Vagina (tissue), 2 donors: Measurements from ENCODE around the gene ACADSB. TPM values are rescaled to one million over a fixed set of nuclear protein-coding genes. Genes with fewer than 3 reads are reported as not detected.

ENCODE experiments used
- DNase-seq, 2 donors: peaks; one replicate each; pipeline ENCODE4 v3.0.0-alpha.2; 2017; ENCODE audit errors: extremely low spot score in 2 of 2
- H3K27ac ChIP-seq: fragments of 200-600 bp; sonication (generic); one replicate; pipeline ENCODE4 v1.5.1; 2019
- H3K27me3 ChIP-seq: fragments of 200-600 bp; sonication (generic); one replicate; pipeline ENCODE4 v1.5.1; 2019
- H3K36me3 ChIP-seq, 2 donors: fragments of 200-600 bp; sonication (generic); one replicate each; pipeline ENCODE4 v1.5.1; 2017 to 2019
- H3K4me1 ChIP-seq: fragments of 200-600 bp; sonication (generic); one replicate; pipeline ENCODE4 v1.5.1; 2019
- H3K4me3 ChIP-seq, 2 donors: fragments of 200-600 bp; sonication (generic); 1 replicate in 1 of 2; 2 replicates in 1 of 2; pipeline ENCODE4 v1.5.1; 2016 to 2019
- H3K9me3 ChIP-seq: fragments of 200-600 bp; sonication (generic); one replicate; pipeline ENCODE4 v1.5.1; 2019
- POLR2A ChIP-seq, 2 donors: fragments of 450-650 bp; IDR thresholded peaks; one replicate each; pipeline ENCODE4 v1.6.1; 2017; ENCODE audit warnings: antibody characterized with exemption in 2 of 2, mild to moderate bottlenecking in 2 of 2, moderate library complexity in 2 of 2
- POLR2AphosphoS5 ChIP-seq, 2 donors: sonication (generic); formaldehyde crosslinking; IDR thresholded peaks; one replicate each; pipeline ENCODE4 v1.9.0; 2017; ENCODE audit warnings: antibody characterized with exemption in 2 of 2, mild to moderate bottlenecking in 2 of 2, low read depth in 1 of 2; ENCODE audit not compliant: insufficient read depth in 1 of 2
- intact Hi-C: fragments of 100-400 bp; cut with DNase I; formaldehyde crosslinking; loops from one replicate; pipeline ENCODE4 v1.15.1; 2023
- total RNA-seq: library from RNA; depleted of rRNA; stranded (reverse); fragments of >200 nt; gene quantifications from one replicate; pipeline ENCODE4 v1.2.3, GENCODE V29; 2016
- TF ChIP-seq, protein P1 (sequence below), 3 experiments: fragments of 450-650 bp in 2 of 3; fragments of 200-600 bp in 1 of 3; sonication (generic) in 1 of 3; IDR thresholded peaks; one replicate each; pipeline ENCODE4 v1.5.1; 2017 to 2019; ENCODE audit warnings: antibody characterized with exemption in 3 of 3, mild to moderate bottlenecking in 2 of 3, moderate library complexity in 2 of 3

ACADSB gene
- total RNA-seq, 1 donor from 2014 or later, result 10.3 TPM

DNA sequence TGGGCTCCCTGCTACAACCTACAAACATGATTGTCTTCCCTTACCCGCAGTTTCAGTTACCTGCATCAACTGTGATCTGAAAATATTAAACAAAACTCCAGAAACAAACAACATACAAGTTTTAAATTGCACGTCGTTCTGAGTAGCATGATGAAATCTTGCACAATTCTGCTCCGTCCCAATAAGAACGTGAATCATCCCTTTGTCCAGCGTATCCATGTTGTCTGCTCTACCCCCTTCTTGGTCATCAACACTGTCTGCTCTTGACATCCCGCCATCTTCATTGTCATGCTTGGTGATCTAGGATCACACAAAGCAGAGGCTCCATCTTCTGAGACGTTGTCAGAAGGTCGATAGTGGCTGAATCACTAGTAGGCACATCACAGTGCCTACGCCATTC is 53.9 kb downstream of the ACADSB start:
- H3K4me1 ChIP-seq, result no peaks in the 10 kb centered on the region
- H3K36me3 ChIP-seq, result no peaks in the 10 kb centered on the region
- no peak overlapping the region for H3K4me3 ChIP-seq
- TF ChIP-seq, protein P1, sequence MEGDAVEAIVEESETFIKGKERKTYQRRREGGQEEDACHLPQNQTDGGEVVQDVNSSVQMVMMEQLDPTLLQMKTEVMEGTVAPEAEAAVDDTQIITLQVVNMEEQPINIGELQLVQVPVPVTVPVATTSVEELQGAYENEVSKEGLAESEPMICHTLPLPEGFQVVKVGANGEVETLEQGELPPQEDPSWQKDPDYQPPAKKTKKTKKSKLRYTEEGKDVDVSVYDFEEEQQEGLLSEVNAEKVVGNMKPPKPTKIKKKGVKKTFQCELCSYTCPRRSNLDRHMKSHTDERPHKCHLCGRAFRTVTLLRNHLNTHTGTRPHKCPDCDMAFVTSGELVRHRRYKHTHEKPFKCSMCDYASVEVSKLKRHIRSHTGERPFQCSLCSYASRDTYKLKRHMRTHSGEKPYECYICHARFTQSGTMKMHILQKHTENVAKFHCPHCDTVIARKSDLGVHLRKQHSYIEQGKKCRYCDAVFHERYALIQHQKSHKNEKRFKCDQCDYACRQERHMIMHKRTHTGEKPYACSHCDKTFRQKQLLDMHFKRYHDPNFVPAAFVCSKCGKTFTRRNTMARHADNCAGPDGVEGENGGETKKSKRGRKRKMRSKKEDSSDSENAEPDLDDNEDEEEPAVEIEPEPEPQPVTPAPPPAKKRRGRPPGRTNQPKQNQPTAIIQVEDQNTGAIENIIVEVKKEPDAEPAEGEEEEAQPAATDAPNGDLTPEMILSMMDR (IDR thresholded peaks at IDR 0.05), result no peak
- TF ChIP-seq POLR2A (IDR thresholded peaks at IDR 0.05) (no peak), POLR2AphosphoS5 (IDR thresholded peaks at IDR 0.05; ENCODE audit: insufficient read depth in 1 of 2, low read depth in 1 of 2) (no peak)
- H3K27me3 ChIP-seq, result no peaks in the 10 kb centered on the region
- DNase-seq, result no peak
- intact Hi-C loops, result no loop called here
- H3K9me3 ChIP-seq, result no peaks in the 10 kb centered on the region
- no peak overlapping the region for H3K27ac ChIP-seq

- TF ChIP-seq, protein P1 (IDR thresholded peaks at IDR 0.05), result no peak
- no peak for TF ChIP-seq POLR2A (IDR thresholded peaks at IDR 0.05)
- Histone ChIP-seq H3K9me3 (no peaks in the 10 kb centered on the region), H3K27me3 (no peaks in the 10 kb centered on the region), H3K36me3 (no peaks in the 10 kb centered on the region), H3K27ac (no peak overlapping the region), H3K4me1 (no peaks in the 10 kb centered on the region), H3K4me3 (no peak overlapping the region)
- intact Hi-C loops, result no loop called here
- no peak for DNase-seq
These were observed 59.5 kb downstream of the ACADSB start for GRCh38 chr10:123068087-123068853.

GRCh38 chr10:123069246-123069986 is 60.6 kb downstream of the ACADSB start:
- Histone ChIP-seq H3K27me3 (no peaks in the 10 kb centered on the region), H3K9me3 (no peaks in the 10 kb centered on the region), H3K4me1 (no peaks in the 10 kb centered on the region), H3K4me3 (no peak overlapping the region), H3K27ac (no peak overlapping the region), H3K36me3 (no peaks in the 10 kb centered on the region)
- TF ChIP-seq POLR2A (IDR thresholded peaks at IDR 0.05), result no peak
- TF ChIP-seq, protein P1 (IDR thresholded peaks at IDR 0.05), result no peak
- TF ChIP-seq POLR2AphosphoS5 (IDR thresholded peaks at IDR 0.05; ENCODE audit: insufficient read depth in 1 of 2, low read depth in 1 of 2), result no peak
- no peak for DNase-seq
- intact Hi-C loops, result no loop called here

- intact Hi-C loops, result no loop called here
- Histone ChIP-seq H3K36me3 (no peaks in the 10 kb centered on the region), H3K27me3 (no peaks in the 10 kb centered on the region), H3K9me3 (no peaks in the 10 kb centered on the region), H3K27ac (no peak overlapping the region), H3K4me1 (no peaks in the 10 kb centered on the region), H3K4me3 (no peak overlapping the region)
- TF ChIP-seq POLR2A (IDR thresholded peaks at IDR 0.05) (no peak), POLR2AphosphoS5 (IDR thresholded peaks at IDR 0.05; ENCODE audit: insufficient read depth in 1 of 2, low read depth in 1 of 2) (no peak)
- TF ChIP-seq, protein P1 (IDR thresholded peaks at IDR 0.05), result no peak
- DNase-seq, result no peak
These were observed 64.4 kb downstream of the ACADSB start for GRCh38 chr10:123073187-123073586.

- Histone ChIP-seq H3K27me3 (no peaks in the 10 kb centered on the region), H3K27ac (no peak overlapping the region), H3K4me1 (no peaks in the 10 kb centered on the region), H3K36me3 (no peaks in the 10 kb centered on the region), H3K9me3 (no peaks in the 10 kb centered on the region), H3K4me3 (no peak overlapping the region)
- intact Hi-C loops, result no loop called here
- no peak for TF ChIP-seq POLR2A (IDR thresholded peaks at IDR 0.05)
- TF ChIP-seq, protein P1 (IDR thresholded peaks at IDR 0.05), result no peak
- no peak for TF ChIP-seq POLR2AphosphoS5 (IDR thresholded peaks at IDR 0.05; ENCODE audit: insufficient read depth in 1 of 2, low read depth in 1 of 2)
- DNase-seq, result no peak
These were observed 65.4 kb downstream of the ACADSB start for GRCh38 chr10:123074215-123074614.
